Fibroblast of lung (primary cell): ENCODE results near the gene PRPH2. TPM values are rescaled to one million over a fixed set of nuclear protein-coding genes. Genes with fewer than 3 reads are reported as not detected.
A peak's percentile ranks its signal among the peaks of the same experiment; 100 is the strongest.

ENCODE experiments used
- DNase-seq, 2 donors: peaks; one replicate each; pipeline versions ENCODE4 v3.0.0 to v3.0.0-alpha.2; 2010; ENCODE audit warnings: low read depth in 2 of 2
- H2AFZ ChIP-seq: 2 replicates; pipeline ENCODE4 v1.5.1; 2012; ENCODE audit warnings: low read length, control low read depth, inconsistent platforms
- H3K27ac ChIP-seq: 2 replicates; pipeline ENCODE4 v1.5.1; 2011; ENCODE audit warnings: low read length, control low read depth; ENCODE audit not compliant: insufficient read depth
- H3K27me3 ChIP-seq: 2 replicates; pipeline ENCODE4 v1.5.1; 2011; ENCODE audit warnings: mild to moderate bottlenecking, low read length; ENCODE audit not compliant: control insufficient read depth, insufficient read depth
- H3K36me3 ChIP-seq: 2 replicates; pipeline ENCODE4 v1.5.1; 2011; ENCODE audit warnings: low read length; ENCODE audit not compliant: control insufficient read depth, insufficient read depth
- H3K4me1 ChIP-seq: 2 replicates; pipeline ENCODE4 v1.5.1; 2011; ENCODE audit warnings: low read length; ENCODE audit not compliant: control insufficient read depth, insufficient read depth; ENCODE audit errors: extremely low read depth
- H3K4me2 ChIP-seq: 2 replicates; pipeline ENCODE4 v1.5.1; 2011; ENCODE audit warnings: low read length, control low read depth; ENCODE audit not compliant: insufficient read depth; ENCODE audit errors: extremely low read depth
- H3K4me3 ChIP-seq, 4 experiments: fragments of 200-600 bp in 1 of 4; sonication (generic) in 1 of 4; replicated peaks in 1 of 4; 2 replicates each; pipeline ENCODE4 v1.5.1; 2011 to 2016; ENCODE audit warnings: low read length in 4 of 4, low read depth in 3 of 4, mild to moderate bottlenecking in 3 of 4, control low read depth in 2 of 4, inconsistent platforms in 1 of 4, mixed read lengths in 1 of 4; ENCODE audit not compliant: insufficient read depth in 1 of 4; ENCODE audit errors: control extremely low read depth in 1 of 4
- H3K79me2 ChIP-seq: 2 replicates; pipeline ENCODE4 v1.5.1; 2012; ENCODE audit warnings: mild to moderate bottlenecking, low read length, inconsistent platforms; ENCODE audit not compliant: control insufficient read depth, insufficient read depth
- H3K9ac ChIP-seq: 2 replicates; pipeline ENCODE4 v1.5.1; 2011; ENCODE audit warnings: mild to moderate bottlenecking, low read length, control low read depth; ENCODE audit not compliant: insufficient read depth
- H3K9me3 ChIP-seq: 2 replicates; pipeline ENCODE4 v1.5.1; 2012; ENCODE audit warnings: low read depth, low read length; ENCODE audit not compliant: control insufficient read depth, insufficient read depth
- H4K20me1 ChIP-seq: 2 replicates; pipeline ENCODE4 v1.5.1; 2011; ENCODE audit warnings: low read length; ENCODE audit not compliant: control insufficient read depth, insufficient read depth; ENCODE audit errors: extremely low read depth
- EZH2 ChIP-seq: IDR thresholded peaks from 2 replicates; pipeline ENCODE4 v1.5.1; 2012; ENCODE audit warnings: low read length, control low read depth, mild to moderate bottlenecking; ENCODE audit errors: missing control alignments
- polyA plus RNA-seq, 2 donors: library from polyadenylated mRNA; depleted of rRNA in 1 of 2; stranded (reverse) in 1 of 2; unstranded in 1 of 2; fragments of >200 nt; gene quantifications; 2 replicates each; pipeline ENCODE4 v1.2.1, GENCODE V29; 2011 to 2012; ENCODE audit warnings: missing spikeins in 1 of 2
- total RNA-seq: library from RNA; depleted of rRNA; stranded (reverse); fragments of >200 nt; gene quantifications from 2 replicates; pipeline ENCODE4 v1.2.1, GENCODE V29; 2014
- TF ChIP-seq, protein P1 (sequence below), 2 donors: IDR thresholded peaks in 1 of 2; conservative IDR thresholded peaks in 1 of 2; 1 replicate in 1 of 2; 2 replicates in 1 of 2; pipeline ENCODE4 v1.5.1; 2011 to 2012; ENCODE audit warnings: low read length in 2 of 2, control low read depth in 1 of 2, inconsistent platforms in 1 of 2, low read depth in 1 of 2, mild to moderate bottlenecking in 1 of 2

The PRPH2 gene
- total and polyA plus RNA-seq, 2 donors (not counting 1 experiment from before 2014, with no cell fraction given) = 6.3 to 8.6 TPM

GRCh38 chr6:42664718-42665117, 57.7 kb downstream of the PRPH2 start:
- no peaks in the 10 kb centered on the region for H3K4me1 ChIP-seq
- TF ChIP-seq, protein P1, sequence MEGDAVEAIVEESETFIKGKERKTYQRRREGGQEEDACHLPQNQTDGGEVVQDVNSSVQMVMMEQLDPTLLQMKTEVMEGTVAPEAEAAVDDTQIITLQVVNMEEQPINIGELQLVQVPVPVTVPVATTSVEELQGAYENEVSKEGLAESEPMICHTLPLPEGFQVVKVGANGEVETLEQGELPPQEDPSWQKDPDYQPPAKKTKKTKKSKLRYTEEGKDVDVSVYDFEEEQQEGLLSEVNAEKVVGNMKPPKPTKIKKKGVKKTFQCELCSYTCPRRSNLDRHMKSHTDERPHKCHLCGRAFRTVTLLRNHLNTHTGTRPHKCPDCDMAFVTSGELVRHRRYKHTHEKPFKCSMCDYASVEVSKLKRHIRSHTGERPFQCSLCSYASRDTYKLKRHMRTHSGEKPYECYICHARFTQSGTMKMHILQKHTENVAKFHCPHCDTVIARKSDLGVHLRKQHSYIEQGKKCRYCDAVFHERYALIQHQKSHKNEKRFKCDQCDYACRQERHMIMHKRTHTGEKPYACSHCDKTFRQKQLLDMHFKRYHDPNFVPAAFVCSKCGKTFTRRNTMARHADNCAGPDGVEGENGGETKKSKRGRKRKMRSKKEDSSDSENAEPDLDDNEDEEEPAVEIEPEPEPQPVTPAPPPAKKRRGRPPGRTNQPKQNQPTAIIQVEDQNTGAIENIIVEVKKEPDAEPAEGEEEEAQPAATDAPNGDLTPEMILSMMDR (conservative IDR thresholded peaks at IDR 0.05 in 1 of 2, IDR thresholded peaks at IDR 0.05 in 1 of 2; ENCODE audit: low read depth in 1 of 2, low read length in 2 of 2) = no peak
- TF ChIP-seq EZH2 = no peak
- no peak overlapping the region for H3K27ac ChIP-seq
- H2AFZ ChIP-seq = no peak overlapping the region
- H3K9ac ChIP-seq = no peak overlapping the region
- no peaks in the 10 kb centered on the region for H3K9me3 ChIP-seq
- no peak for DNase-seq
- peaks cover 4% of the 10 kb centered on the region for H3K36me3 ChIP-seq
- no peaks in the 10 kb centered on the region for H3K27me3 ChIP-seq
- H3K4me3 ChIP-seq = no peak overlapping the region
- H3K79me2 ChIP-seq = no peaks in the 10 kb centered on the region
- no peak overlapping the region for H3K4me2 ChIP-seq
- no peaks in the 10 kb centered on the region for H4K20me1 ChIP-seq

- Histone ChIP-seq H3K4me2 (no peak overlapping the region), H3K4me3 (no peak overlapping the region), H3K27me3 (no peaks in the 10 kb centered on the region), H3K4me1 (no peaks in the 10 kb centered on the region), H3K9me3 (no peaks in the 10 kb centered on the region), H2AFZ (no peak overlapping the region), H3K9ac (no peak overlapping the region), H3K79me2 (no peaks in the 10 kb centered on the region), H3K36me3 (peaks cover 4% of the 10 kb centered on the region), H4K20me1 (no peaks in the 10 kb centered on the region), H3K27ac (no peak overlapping the region)
- peak; percentile 52 to 74 for DNase-seq
- TF ChIP-seq, protein P1 (conservative IDR thresholded peaks at IDR 0.05 in 1 of 2, IDR thresholded peaks at IDR 0.05 in 1 of 2; ENCODE audit: low read depth in 1 of 2, low read length in 2 of 2) = peak; percentile 79 to 87
- TF ChIP-seq EZH2 = no peak
Measured at GRCh38 chr6:42661540-42662153, 60.8 kb downstream of the PRPH2 start.

GRCh38 chr6:42659806-42660205, 62.6 kb downstream of the PRPH2 start:
- Histone ChIP-seq H3K36me3 (peaks cover 4% of the 10 kb centered on the region), H3K4me1 (no peaks in the 10 kb centered on the region), H3K27me3 (no peaks in the 10 kb centered on the region), H2AFZ (no peak overlapping the region), H3K27ac (no peak overlapping the region), H3K9ac (no peak overlapping the region), H3K4me2 (no peak overlapping the region), H3K4me3 (no peak overlapping the region), H4K20me1 (no peaks in the 10 kb centered on the region), H3K9me3 (no peaks in the 10 kb centered on the region), H3K79me2 (no peaks in the 10 kb centered on the region)
- TF ChIP-seq EZH2 = no peak
- TF ChIP-seq, protein P1 (conservative IDR thresholded peaks at IDR 0.05 in 1 of 2, IDR thresholded peaks at IDR 0.05 in 1 of 2; ENCODE audit: low read depth in 1 of 2, low read length in 2 of 2) = no peak
- DNase-seq = no peak
